ENCODE measurements around the gene MCC.

The MCC gene

DNA sequence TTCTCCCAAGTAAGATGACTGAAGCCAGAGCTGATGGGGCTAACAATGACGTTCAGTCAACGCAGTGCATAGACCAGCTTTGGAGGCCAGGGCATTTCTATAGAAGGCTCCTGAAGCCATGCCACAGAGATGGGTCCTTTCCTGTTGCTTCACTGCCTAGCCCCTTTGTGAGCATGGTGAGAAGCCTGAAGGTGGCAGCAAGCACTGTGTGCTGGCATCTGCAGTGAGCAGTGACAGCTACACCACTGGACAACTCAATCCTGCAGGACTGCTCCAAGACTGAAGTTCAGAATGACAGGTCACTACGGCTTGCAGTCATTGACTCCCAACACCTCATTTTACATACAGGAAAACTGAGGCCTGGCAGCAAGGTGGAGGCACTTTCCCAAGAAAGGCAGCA is 282.4 kb downstream of the MCC start:
- no peak for DNase-seq (ENCODE audit: extremely low read depth, insufficient read length)
- TF ChIP-seq, protein P1, sequence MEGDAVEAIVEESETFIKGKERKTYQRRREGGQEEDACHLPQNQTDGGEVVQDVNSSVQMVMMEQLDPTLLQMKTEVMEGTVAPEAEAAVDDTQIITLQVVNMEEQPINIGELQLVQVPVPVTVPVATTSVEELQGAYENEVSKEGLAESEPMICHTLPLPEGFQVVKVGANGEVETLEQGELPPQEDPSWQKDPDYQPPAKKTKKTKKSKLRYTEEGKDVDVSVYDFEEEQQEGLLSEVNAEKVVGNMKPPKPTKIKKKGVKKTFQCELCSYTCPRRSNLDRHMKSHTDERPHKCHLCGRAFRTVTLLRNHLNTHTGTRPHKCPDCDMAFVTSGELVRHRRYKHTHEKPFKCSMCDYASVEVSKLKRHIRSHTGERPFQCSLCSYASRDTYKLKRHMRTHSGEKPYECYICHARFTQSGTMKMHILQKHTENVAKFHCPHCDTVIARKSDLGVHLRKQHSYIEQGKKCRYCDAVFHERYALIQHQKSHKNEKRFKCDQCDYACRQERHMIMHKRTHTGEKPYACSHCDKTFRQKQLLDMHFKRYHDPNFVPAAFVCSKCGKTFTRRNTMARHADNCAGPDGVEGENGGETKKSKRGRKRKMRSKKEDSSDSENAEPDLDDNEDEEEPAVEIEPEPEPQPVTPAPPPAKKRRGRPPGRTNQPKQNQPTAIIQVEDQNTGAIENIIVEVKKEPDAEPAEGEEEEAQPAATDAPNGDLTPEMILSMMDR (IDR thresholded peaks at IDR 0.05; ENCODE audit: insufficient read depth, low read length, poor library complexity, severe bottlenecking): no peak
- no peaks in the 10 kb centered on the region for H3K36me3 ChIP-seq (ENCODE audit: control insufficient read depth, insufficient read depth, low read length)
- peaks cover 4% of the 10 kb centered on the region for H3K27me3 ChIP-seq (replicated peaks; ENCODE audit: control insufficient read depth, insufficient read depth, low read length)
- no peak overlapping the region for H3K4me3 ChIP-seq (replicated peaks; ENCODE audit: low read depth, low read length)

DNA sequence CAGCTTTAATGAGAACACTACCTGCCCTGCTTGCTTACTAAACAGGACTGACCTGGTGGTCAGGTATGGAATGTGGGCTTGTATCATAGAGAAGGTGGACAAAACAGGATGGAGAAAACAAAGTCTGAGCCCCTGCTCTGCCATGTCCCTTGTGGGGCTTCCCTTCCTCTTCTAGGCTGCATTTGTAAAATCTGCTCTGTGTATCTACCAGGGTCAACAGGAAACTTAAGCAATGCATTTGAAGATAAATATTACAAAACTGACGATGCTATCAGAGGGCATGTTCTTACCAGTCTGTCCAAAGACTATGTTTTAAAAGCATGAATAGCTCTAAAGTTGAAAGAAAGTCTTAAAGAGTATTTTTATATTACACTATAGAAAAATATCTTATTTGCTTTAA is 282.9 kb downstream of the MCC start:
- no peak for DNase-seq (ENCODE audit: extremely low read depth, insufficient read length)

DNA sequence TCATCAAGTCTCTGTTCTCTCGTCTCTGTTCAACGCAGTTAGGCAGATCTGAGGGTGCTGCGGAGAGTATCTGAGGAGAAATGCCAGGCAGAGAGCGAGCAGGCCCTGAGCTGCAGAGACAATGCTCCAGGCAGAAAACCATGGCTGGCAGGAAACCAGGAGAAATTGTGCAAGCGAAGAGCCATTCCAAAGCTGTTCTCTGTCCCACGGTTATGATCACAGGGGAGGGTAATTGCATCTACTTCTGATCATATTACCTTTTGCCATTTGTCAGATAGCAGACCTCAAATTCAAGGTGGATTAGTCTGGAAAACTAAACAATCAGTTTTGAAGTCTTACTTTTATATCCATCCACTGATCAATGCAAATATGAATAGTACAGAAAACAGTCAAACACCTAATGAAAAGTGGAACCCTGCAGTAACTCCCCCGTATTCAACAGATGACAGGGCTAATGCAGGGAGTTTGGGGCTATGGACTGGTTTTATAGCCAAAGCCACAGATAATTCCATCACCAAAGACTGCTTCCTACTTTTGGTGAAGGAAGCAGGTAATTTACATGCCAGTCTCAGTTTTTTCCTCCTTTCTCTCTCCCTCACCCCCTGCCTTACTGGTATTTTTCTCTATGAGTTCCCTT is 283.6 kb downstream of the MCC start:
- DNase-seq (ENCODE audit: extremely low read depth, insufficient read length): no peak
- TF ChIP-seq, protein P1 (IDR thresholded peaks at IDR 0.05; ENCODE audit: insufficient read depth, low read length, poor library complexity, severe bottlenecking): no peak
- Histone ChIP-seq H3K27me3 (replicated peaks; ENCODE audit: control insufficient read depth, insufficient read depth, low read length) (peaks cover 4% of the 10 kb centered on the region), H3K36me3 (ENCODE audit: control insufficient read depth, insufficient read depth, low read length) (no peaks in the 10 kb centered on the region), H3K4me3 (replicated peaks; ENCODE audit: low read depth, low read length) (no peak overlapping the region)

More for the DNA sequence above, 282.9 kb downstream of the MCC start:
- peaks cover 4% of the 10 kb centered on the region for H3K27me3 ChIP-seq (replicated peaks; ENCODE audit: control insufficient read depth, insufficient read depth, low read length)
- TF ChIP-seq, protein P1 (IDR thresholded peaks at IDR 0.05; ENCODE audit: insufficient read depth, low read length, poor library complexity, severe bottlenecking): no peak
- H3K4me3 ChIP-seq (replicated peaks; ENCODE audit: low read depth, low read length): no peak overlapping the region
- no peaks in the 10 kb centered on the region for H3K36me3 ChIP-seq (ENCODE audit: control insufficient read depth, insufficient read depth, low read length)

DNA sequence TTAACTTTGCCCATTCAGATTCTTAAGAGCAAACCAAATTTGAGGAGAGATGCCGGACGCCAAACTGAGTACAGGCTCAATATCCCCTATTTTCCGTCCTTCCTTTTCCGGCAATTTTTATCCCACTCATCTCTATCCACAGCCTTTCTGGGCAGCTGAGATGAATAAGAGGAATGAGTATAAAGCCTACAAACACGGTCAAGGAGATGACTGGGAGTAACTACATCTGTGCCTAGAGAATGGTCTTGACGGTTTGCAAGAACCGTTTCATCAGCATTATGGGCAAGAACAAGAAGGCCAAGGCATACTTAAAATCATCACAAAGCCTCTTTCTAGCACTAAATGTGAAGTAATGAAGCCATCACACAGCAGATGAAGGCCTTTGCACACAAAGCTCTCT is 284.3 kb downstream of the MCC start:
- DNase-seq (ENCODE audit: extremely low read depth, insufficient read length): no peak
- Histone ChIP-seq H3K27me3 (replicated peaks; ENCODE audit: control insufficient read depth, insufficient read depth, low read length) (peaks cover 4% of the 10 kb centered on the region), H3K4me3 (replicated peaks; ENCODE audit: low read depth, low read length) (no peak overlapping the region), H3K36me3 (ENCODE audit: control insufficient read depth, insufficient read depth, low read length) (no peaks in the 10 kb centered on the region)
- TF ChIP-seq, protein P1 (IDR thresholded peaks at IDR 0.05; ENCODE audit: insufficient read depth, low read length, poor library complexity, severe bottlenecking): no peak

DNA sequence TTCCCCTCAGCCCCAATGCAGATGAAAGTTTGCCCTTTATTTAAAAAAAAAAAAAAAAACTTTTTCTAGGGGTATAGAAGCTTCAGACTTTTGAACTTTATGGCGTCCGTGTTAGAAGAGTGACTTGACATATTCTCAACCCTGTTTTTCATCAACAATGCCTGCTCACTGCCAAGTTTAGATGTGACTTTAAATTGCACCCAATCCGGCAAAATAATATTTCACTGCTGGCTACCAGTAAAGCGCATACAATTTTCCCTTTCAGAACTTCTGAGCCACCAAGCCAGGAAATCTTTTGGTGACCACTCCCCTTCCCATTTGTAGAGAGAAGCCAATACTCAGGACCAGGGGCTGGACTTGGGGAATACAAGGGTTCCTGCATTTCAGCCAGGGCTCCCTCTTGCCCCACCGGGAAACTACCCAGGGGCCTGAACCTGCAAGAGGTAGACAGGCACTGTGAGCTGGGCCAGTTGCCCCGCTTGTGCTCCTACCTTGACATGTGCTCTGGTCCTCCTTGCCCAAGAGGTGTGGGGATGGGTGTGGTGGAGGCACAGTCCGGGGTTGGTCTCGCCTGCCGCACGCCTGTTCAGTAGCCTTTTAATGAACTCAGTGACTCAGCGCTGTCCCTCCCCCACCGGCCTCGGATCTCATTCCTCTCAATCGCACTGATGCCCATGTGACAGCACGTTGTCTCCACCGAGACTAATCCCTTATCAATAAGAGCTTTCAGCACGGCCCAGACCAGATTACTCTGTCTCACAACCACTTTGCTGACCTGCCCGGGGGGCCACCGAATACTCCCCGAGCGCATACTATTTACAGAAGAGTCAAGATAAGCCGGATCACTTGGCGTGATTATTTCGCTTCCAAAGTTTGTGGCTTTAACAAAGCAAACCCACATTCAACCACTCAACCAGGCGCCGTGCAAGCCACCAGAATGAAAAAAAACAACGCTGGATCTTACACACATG is 285.2 kb downstream of the MCC start:
- Histone ChIP-seq H3K27me3 (replicated peaks; ENCODE audit: control insufficient read depth, insufficient read depth, low read length) (peaks cover 4% of the 10 kb centered on the region), H3K36me3 (ENCODE audit: control insufficient read depth, insufficient read depth, low read length) (no peaks in the 10 kb centered on the region), H3K4me3 (replicated peaks; ENCODE audit: low read depth, low read length) (no peak overlapping the region)
- DNase-seq (ENCODE audit: extremely low read depth, insufficient read length): no peak
- TF ChIP-seq, protein P1 (IDR thresholded peaks at IDR 0.05; ENCODE audit: insufficient read depth, low read length, poor library complexity, severe bottlenecking): no peak

Measured in GM06990 (cell line).